Esophagus squamous epithelium (tissue), 4 donors: ENCODE measurements around the gene POLR1G.

Experiments used
- CTCF ChIP-seq, 6 experiments: fragments of 450-650 bp in 4 of 6; fragments of 200-600 bp in 2 of 6; sonication (generic) in 2 of 6; IDR thresholded peaks; one replicate each; pipeline ENCODE4 v1.5.1; 2016 to 2019; ENCODE audit warnings: antibody characterized with exemption in 6 of 6, mild to moderate bottlenecking in 4 of 6, moderate library complexity in 4 of 6
- POLR2A ChIP-seq, 4 donors: fragments of 450-650 bp; IDR thresholded peaks; one replicate each; pipeline ENCODE4 v1.6.1; 2017; ENCODE audit warnings: antibody characterized with exemption in 4 of 4, mild to moderate bottlenecking in 4 of 4, moderate library complexity in 3 of 4

- TF ChIP-seq CTCF (IDR thresholded peaks at IDR 0.05) (no peak), POLR2A (IDR thresholded peaks at IDR 0.05) (no peak)
Measured at GRCh38 chr19:45424191-45425058, 18.0 kb downstream of the POLR1G start.
